ENCODE results near the gene MINDY4.

DNA sequence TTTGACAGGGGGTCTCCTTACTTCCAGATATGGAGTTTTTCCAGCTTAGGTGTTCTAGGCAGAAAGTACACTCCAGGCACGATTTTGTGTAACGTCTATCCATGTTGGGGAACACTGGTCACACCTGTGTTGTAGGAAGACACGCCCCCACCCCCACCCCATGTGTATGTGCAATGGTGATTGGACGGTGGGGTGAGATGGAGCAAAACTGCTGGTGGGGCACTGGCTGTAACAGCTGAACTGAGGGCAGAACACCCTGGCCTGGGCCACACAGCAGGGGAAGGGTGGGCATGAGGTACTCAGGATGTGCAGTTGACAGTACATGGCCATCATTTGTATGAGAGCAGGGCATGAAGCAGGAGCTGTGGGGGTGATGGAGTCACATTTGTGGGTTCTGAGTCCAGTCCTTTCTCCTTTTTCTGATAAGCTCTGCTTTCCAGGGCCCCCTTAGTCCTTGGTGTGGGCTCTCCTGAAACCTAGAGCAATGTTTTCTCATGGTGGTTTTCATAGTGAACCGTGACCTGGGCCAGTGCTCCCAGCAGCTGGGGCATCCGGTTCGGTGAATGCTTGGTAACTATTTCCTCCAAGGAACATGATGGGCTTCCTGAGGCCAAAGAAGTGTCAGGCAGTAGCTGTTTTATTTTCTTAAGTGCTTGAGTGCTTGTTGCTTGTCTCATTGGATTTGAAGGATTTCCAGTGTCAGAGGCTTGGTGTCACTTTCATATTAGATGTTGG is 77.1 kb downstream of the MINDY4 start:
- no peak for TF ChIP-seq SMAD5 (IDR thresholded peaks at IDR 0.05; ENCODE audit: low read depth)
- TF ChIP-seq EGR1 (IDR thresholded peaks at IDR 0.05; ENCODE audit: borderline replicate concordance in 1 of 2, low read depth in 2 of 2, low read length in 2 of 2), result no peak
